ENCODE results near the gene ADTRP. TPM values are rescaled to one million over a fixed set of nuclear protein-coding genes. Genes with fewer than 3 reads are reported as not detected.

ADTRP gene
- total and polyA plus RNA-seq, 10 of the 15 experiments (the other 5 are each of a cell fraction or from before 2014, with no cell fraction given) = 0.10 to 2.6 (median 2.1) TPM

DNA sequence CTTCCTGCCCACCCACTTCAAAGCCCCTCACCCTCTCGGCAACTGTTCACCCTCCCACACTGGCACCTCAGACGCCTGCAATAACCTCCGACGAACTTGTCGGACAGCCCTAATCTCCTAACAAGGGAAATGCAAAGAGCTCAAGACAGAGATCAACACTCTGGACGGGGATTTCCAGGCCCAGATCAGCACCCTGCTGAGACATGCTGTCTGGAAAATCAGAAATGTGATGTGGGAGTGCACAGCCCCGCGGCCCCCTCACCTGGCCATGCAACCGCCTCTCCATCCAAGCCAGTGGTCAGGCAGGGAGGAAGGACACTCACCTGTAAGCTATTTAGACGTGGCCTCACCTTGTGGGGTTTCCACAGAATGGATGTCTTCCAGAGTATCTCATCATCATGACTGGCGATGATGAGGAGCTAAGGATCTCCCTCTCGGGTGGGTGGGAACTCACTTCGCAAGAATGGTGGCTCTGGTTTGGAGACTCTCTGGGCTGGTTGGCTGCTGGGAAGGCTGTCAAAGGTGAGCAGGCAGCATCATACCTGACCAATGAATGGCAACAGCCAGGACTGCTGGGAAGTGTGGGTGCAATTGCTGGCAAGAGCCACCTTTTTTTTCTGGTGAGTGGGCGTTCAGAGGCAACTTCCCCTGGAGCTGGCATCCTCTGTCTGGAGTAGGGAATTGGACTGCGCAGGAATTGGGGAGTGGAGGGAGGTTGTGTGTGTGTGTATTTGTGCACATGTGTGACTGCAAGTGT lies 28.1 kb upstream of the ADTRP start:
- ChIA-PET RAD21 (ENCODE audit: unreplicated experiment) (interaction anchor here (0.9 to 1.5 kb wide), 2 partner anchors 14 to 74 kb away, joined by 3 read pairs; no protein-coding TSS in a partner anchor), POLR2A (interaction anchor here (0.6 to 1.1 kb wide), 3 partner anchors 9 to 328 kb away, joined by 3 to 5 read pairs (median 4); no protein-coding TSS in a partner anchor), SMC1A (ENCODE audit: uncharacterized antibody, unreplicated experiment) (no interaction called here), CTCF (interaction anchor here (0.6 kb wide), 1 partner anchor 139 kb away, joined by 3 read pairs; no protein-coding TSS in a partner anchor)
- Histone ChIP-seq H3K27ac (ENCODE audit: control insufficient read depth, insufficient read depth) (no peak overlapping the region), H3K4me1 (ENCODE audit: control insufficient read depth, insufficient read depth, low read length) (peaks cover 6% of the 10 kb centered on the region; the same call in 1 of the 2 replicates), H2AFZ (ENCODE audit: control insufficient read depth, low read depth, low read length) (no peak overlapping the region; the same call in 1 of the 2 replicates), H3K9me3 (replicated peaks; ENCODE audit: control insufficient read depth, insufficient read depth, low read length) (no peaks in the 10 kb centered on the region; the same call in 2 of the 3 replicates), H3K4me2 (ENCODE audit: control insufficient read depth, insufficient read depth) (no peak overlapping the region), H3K79me2 (ENCODE audit: control insufficient read depth, insufficient read depth, low read length) (no peaks in the 10 kb centered on the region), H3K36me3 (ENCODE audit: control insufficient read depth in 2 of 2, insufficient read depth in 2 of 2, low read length in 1 of 2) (no peaks in the 10 kb centered on the region), H4K20me1 (ENCODE audit: control insufficient read depth, insufficient read depth) (no peaks in the 10 kb centered on the region), H3K27me3 (replicated peaks in 1 of 2; ENCODE audit: control insufficient read depth in 2 of 2, insufficient read depth in 2 of 2, low read length in 1 of 2) (no peaks in the 10 kb centered on the region), H3K9ac (ENCODE audit: control insufficient read depth, insufficient read depth, low read length) (no peak overlapping the region), H3K4me3 (no peak overlapping the region)
- intact Hi-C loops (cut with micrococcal nuclease; ENCODE audit: unreplicated experiment) = no loop called here
- 61% methylated on average over 15 of the region's 15 CpGs for WGBS (ENCODE audit: insufficient coverage, insufficient replicate concordance, low lambda C conversion rate, missing lambda C conversion rate)
- BruUV-seq (replicated peaks) = no TSS peak
- FAIRE-seq (no peak), DNase-seq (ENCODE audit: low read depth, low spot score) (no peak), ATAC-seq (no peak)
- TF ChIP-seq CHD2 (IDR thresholded peaks at IDR 0.05; ENCODE audit: borderline replicate concordance, low read depth, low read length) = no peak
- in situ Hi-C loops (cut with MboI) = no loop called here

DNA sequence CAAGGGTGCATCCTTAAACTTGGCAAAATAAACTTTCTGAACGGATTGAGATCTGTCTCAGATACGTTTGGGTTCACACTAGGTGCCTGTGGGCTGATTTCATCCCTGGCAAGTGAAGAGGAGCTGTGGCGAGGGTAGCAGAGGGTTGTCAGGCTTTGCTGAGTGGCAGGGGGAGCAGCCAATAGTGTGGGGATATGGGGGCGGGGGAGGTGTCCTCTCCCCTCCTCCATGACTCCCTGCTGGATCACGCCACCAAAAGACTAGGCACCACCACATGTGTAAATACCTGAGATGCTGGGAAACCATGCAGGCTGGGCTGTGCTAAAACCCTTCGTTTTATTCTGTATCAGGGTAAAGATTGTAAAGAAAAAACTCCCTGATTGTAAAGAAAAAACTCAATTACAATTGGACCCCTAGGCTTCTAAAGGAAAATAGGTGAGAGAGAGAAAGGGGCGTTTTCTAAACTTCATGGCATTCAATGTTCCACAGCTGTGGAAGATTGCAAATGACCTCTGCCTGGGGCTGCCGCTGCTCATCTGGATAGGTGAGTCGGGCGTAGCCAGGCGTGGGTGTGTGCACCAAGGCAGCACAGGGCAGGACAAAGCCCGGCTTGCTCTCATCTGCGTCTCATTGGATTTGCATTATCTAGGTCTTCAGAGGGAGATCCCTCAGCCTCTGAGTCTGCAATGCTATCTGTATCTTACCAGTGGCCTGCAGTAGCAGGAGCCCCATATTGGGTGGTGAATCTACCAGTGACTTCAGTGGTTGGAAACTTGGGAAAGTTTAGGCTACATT lies 26.9 kb upstream of the ADTRP start:
- ChIA-PET SMC1A (ENCODE audit: uncharacterized antibody, unreplicated experiment) (interaction anchor here (1.4 kb wide), 1 partner anchor 20 kb away, joined by 3 read pairs; no protein-coding TSS in a partner anchor), CTCF (interaction anchor here (1.2 kb wide), 1 partner anchor 20 kb away, joined by 3 read pairs; no protein-coding TSS in a partner anchor), RAD21 (ENCODE audit: unreplicated experiment) (interaction anchor here (1.1 to 1.5 kb wide), 3 partner anchors 12 to 42 kb away, joined by 3 read pairs; no protein-coding TSS in a partner anchor), POLR2A (interaction anchor here (1.1 kb wide), 1 partner anchor 10 kb away, joined by 4 read pairs; no protein-coding TSS in a partner anchor)
- Histone ChIP-seq H3K4me3 (no peak overlapping the region), H3K79me2 (ENCODE audit: control insufficient read depth, insufficient read depth, low read length) (no peaks in the 10 kb centered on the region), H3K27ac (ENCODE audit: control insufficient read depth, insufficient read depth) (no peak overlapping the region), H3K9ac (ENCODE audit: control insufficient read depth, insufficient read depth, low read length) (no peak overlapping the region), H3K36me3 (ENCODE audit: control insufficient read depth in 2 of 2, insufficient read depth in 2 of 2, low read length in 1 of 2) (no peaks in the 10 kb centered on the region), H4K20me1 (ENCODE audit: control insufficient read depth, insufficient read depth) (no peaks in the 10 kb centered on the region), H2AFZ (ENCODE audit: control insufficient read depth, low read depth, low read length) (no peak overlapping the region), H3K4me1 (ENCODE audit: control insufficient read depth, insufficient read depth, low read length) (peaks cover 6% of the 10 kb centered on the region; the same call in 1 of the 2 replicates), H3K9me3 (replicated peaks; ENCODE audit: control insufficient read depth, insufficient read depth, low read length) (no peaks in the 10 kb centered on the region; the same call in 2 of the 3 replicates), H3K4me2 (ENCODE audit: control insufficient read depth, insufficient read depth) (no peak overlapping the region), H3K27me3 (replicated peaks in 1 of 2; ENCODE audit: control insufficient read depth in 2 of 2, insufficient read depth in 2 of 2, low read length in 1 of 2) (no peaks in the 10 kb centered on the region)
- intact Hi-C loops (cut with micrococcal nuclease; ENCODE audit: unreplicated experiment) = no loop called here
- FAIRE-seq (no peak), DNase-seq (ENCODE audit: low read depth, low spot score) (no peak), ATAC-seq (no peak)
- no TSS peak for BruUV-seq (replicated peaks)
- 65% methylated on average over 13 of the region's 13 CpGs for WGBS (ENCODE audit: insufficient coverage, insufficient replicate concordance, low lambda C conversion rate, missing lambda C conversion rate)
- in situ Hi-C loops (cut with MboI) = no loop called here
- TF ChIP-seq, protein P1, sequence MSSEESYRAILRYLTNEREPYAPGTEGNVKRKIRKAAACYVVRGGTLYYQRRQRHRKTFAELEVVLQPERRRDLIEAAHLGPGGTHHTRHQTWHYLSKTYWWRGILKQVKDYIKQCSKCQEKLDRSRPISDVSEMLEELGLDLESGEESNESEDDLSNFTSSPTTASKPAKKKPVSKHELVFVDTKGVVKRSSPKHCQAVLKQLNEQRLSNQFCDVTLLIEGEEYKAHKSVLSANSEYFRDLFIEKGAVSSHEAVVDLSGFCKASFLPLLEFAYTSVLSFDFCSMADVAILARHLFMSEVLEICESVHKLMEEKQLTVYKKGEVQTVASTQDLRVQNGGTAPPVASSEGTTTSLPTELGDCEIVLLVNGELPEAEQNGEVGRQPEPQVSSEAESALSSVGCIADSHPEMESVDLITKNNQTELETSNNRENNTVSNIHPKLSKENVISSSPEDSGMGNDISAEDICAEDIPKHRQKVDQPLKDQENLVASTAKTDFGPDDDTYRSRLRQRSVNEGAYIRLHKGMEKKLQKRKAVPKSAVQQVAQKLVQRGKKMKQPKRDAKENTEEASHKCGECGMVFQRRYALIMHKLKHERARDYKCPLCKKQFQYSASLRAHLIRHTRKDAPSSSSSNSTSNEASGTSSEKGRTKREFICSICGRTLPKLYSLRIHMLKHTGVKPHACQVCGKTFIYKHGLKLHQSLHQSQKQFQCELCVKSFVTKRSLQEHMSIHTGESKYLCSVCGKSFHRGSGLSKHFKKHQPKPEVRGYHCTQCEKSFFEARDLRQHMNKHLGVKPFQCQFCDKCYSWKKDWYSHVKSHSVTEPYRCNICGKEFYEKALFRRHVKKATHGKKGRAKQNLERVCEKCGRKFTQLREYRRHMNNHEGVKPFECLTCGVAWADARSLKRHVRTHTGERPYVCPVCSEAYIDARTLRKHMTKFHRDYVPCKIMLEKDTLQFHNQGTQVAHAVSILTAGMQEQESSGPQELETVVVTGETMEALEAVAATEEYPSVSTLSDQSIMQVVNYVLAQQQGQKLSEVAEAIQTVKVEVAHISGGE (CRISPR knock-in tag; IDR thresholded peaks at IDR 0.05) = no peak
- TF ChIP-seq, protein P2, sequence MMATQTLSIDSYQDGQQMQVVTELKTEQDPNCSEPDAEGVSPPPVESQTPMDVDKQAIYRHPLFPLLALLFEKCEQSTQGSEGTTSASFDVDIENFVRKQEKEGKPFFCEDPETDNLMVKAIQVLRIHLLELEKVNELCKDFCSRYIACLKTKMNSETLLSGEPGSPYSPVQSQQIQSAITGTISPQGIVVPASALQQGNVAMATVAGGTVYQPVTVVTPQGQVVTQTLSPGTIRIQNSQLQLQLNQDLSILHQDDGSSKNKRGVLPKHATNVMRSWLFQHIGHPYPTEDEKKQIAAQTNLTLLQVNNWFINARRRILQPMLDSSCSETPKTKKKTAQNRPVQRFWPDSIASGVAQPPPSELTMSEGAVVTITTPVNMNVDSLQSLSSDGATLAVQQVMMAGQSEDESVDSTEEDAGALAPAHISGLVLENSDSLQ (IDR thresholded peaks at IDR 0.05) = peak; percentile 79
- TF ChIP-seq, protein P3, sequence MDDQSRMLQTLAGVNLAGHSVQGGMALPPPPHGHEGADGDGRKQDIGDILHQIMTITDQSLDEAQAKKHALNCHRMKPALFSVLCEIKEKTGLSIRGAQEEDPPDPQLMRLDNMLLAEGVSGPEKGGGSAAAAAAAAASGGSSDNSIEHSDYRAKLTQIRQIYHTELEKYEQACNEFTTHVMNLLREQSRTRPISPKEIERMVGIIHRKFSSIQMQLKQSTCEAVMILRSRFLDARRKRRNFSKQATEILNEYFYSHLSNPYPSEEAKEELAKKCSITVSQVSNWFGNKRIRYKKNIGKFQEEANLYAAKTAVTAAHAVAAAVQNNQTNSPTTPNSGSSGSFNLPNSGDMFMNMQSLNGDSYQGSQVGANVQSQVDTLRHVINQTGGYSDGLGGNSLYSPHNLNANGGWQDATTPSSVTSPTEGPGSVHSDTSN (IDR thresholded peaks at IDR 0.05; ENCODE audit: insufficient replicate concordance, low read depth, low read length) = peak; percentile 52
